Globus pallidus (tissue), 1 donor: ENCODE measurements around the gene SARDH.

ENCODE experiments used
- DNase-seq: peaks from one replicate; pipeline ENCODE4 v3.0.0-alpha.2; 2015; ENCODE audit warnings: low spot score

The SARDH gene

DNA sequence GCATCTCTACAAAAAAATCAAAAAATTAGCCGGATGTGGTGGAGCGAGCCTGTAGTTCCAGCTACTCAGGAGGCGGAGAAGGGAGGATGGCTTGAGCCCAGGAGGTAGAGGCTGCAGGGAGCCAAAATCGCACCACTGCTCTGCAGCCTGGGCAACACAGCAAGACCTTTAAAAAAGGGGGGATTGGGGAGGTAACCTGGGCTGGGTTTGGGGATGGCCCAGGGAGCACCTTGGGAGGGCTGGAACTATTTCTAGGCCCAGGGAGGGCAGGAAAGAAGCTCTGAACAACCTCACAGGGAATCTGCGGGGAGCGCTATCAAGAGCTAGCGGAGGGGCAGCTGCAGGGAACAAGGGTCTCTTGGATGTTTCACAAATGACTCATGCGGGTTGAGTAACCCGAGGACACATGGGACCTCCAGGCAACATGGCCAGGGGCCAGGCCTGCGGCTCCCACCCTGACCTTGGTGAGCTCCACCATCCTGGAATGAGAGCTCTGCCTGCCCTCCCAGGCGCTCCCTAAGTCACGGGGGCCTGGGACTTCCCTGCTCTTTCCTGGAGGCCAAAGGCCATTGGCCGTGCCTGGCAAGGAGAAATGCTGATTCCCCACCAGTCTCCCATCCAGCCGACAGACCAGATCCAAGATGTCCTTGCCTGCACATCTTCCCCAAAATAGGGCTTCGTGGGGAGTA lies 23.4 kb downstream of the SARDH start:
- no peak for DNase-seq

DNA sequence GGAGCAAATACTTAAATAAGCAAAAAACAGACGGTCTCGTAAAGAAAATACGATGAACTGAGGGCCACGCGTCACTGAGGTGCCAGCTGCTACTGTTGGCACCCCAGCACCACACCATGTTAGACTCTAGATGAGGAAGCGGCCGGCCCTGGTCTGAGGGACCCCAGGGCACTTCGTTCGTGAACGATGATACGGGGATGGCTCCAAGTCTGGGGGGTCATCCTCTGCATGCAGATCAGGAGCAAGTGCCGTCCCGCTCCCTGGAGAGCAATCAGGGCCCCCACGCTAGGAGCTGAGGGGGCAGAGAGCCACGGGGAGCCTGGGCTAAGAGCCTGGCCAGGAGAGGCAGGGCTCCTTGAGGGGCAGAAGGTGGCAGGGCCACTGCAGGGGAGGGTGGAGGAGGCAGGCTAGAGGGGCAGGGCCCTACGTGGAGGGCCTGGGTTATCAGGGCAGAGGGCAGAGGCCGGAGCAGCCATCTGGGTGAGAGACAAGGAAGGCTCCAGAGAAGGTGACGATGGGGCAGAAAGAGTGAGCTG lies 24.1 kb downstream of the SARDH start:
- no peak for DNase-seq

- no peak for DNase-seq
Measured at GRCh38 chr9:133713150-133713959, 24.8 kb downstream of the SARDH start.

DNA sequence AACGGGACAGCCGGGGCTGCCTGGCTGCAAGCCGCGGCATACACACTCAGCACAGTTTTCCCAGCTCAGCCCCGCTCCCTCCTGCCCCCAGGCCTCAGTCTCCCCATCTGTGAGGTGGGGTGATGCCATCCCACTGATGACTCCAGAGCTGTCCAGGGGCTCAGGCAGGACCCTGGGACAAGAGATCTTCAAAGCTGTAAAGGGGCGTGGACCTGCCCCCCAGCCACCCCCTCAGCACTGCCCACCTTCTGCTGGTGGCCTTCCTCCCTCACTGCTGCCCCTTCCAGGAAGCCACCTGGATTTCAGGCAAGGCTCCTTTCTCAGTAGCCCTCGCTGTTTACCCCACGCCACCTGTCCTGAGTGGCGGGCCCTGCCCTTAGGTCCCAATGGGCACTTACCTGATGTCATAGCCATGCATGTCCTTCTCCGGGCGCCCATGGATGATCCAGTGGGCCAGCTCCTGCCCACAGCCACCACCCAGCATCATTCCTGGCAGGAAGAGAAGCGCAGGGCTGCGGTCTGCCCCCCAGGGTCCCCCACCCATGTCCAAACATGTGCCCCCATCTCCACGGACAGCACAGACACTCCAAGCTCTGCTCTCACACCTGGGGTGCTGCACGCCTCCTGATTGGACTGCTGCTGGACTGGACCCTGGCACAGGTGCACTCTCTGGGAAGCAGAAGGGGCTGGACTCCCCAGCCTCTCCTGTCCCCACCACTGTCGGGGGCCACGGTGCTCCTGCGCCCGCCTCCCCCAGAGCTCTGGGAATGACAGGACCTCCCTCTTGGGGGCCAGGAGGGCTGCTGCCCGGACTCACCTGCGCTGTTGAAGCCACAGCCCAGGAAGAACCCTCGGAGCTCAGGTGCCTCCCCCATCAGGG lies 25.7 kb downstream of the SARDH start:
- no peak for DNase-seq

DNA sequence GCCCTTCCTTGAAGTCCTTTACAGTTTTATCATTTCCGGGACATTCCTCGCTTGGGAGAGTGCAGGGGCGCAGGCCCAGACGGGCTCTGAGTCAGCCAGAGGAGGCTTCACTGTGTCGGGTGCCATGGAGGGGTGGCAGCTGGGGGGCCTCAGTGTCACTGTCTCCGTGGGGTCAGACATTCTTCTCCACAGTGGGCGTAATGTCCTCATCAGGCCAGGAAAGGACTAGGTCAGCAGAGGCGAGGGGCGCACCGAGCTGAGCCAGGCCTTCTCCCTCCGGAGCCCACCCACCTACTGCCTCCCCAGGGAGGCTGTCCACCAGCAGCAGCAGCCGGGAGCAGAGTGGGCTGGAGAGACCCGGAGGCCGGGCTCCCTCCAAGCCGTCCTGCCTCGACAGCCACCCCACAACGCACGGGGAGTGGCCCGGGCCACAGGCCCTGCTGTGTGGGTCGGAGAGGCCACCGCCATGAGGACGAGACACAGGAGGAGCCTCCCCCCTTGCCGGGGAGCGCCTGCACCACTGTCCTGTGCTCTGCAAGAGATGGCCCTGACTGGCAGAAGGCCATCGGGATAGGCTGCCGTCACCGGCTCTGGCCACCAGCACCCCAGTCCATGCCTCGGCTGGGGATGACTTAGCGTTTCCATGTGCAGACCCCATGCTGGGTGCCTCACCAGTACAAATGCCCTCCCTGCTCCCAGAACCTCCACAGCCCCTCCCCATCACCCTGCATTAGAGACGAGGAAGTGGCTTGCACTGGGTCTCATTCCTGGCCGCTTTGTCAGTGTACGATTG lies 26.5 kb downstream of the SARDH start:
- DNase-seq, result no peak

DNA sequence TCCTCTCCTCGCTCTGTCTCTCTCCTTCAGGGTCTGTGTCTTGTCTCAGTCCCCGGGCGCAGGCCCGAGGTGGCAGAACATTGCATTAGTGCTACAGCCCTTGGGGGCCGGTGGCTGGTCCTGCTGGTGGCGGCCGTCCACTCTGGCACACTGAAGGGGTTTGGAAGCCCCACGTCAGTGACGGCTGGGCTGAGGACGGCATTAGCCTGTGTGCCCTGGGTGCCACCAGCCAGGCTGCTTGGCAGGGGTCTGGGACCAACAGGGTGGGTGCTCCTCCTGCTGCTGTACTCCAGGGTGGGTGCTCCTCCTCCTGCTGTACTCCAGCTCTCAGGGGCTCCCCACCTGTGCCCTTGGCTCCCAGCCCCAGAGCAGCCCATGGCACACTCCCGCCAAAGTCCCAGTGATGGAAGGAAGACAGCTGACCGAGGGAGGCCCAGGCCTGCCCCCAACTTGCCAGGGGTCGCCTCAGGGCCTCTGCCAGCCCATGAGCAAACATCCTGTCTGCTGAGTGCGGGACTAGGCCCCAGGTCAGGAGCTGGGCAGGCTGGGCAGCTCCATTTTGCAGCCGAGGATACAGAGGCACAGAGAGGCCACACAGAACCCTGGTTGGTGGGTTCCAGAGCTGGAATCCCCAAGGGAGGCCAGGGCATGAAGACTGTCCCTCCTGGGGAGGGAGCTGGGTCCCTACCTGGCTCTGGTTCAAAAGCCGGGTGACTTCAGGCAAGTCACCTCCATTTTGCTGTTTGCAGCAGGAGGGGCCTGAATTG lies 27.3 kb downstream of the SARDH start:
- no peak for DNase-seq

GRCh38 chr9:133709691-133710571 lies 28.2 kb downstream of the SARDH start:
- no peak for DNase-seq

DNA sequence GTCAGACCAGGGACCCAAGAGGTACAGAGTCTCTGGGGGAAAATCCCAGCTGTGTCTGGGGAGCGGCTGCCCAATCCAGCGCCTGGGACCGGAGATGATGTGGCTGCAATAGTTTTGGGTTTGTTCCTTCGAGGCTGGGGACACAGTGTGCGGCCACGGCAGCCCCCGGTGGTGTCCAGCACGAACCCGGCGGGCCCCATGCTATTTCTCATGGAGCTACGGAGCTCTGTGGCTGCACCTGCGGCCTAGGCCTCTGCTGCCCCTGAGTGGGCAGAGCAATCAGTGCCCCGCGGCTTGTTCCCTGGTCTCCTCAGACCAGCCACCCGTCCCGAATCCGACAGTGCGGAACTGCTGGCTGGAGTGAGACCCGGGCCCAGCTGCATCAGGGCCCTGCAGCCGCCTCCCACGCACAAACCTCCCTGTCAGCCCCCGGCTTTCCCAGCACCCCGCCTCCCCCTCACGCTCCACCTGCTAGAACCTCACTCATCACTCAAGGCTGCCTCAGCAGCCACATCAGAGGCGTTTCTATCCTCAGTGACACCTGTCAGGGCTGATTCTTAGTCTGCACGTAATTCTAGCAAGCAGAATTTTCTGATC lies 29.0 kb downstream of the SARDH start:
- no peak for DNase-seq

DNA sequence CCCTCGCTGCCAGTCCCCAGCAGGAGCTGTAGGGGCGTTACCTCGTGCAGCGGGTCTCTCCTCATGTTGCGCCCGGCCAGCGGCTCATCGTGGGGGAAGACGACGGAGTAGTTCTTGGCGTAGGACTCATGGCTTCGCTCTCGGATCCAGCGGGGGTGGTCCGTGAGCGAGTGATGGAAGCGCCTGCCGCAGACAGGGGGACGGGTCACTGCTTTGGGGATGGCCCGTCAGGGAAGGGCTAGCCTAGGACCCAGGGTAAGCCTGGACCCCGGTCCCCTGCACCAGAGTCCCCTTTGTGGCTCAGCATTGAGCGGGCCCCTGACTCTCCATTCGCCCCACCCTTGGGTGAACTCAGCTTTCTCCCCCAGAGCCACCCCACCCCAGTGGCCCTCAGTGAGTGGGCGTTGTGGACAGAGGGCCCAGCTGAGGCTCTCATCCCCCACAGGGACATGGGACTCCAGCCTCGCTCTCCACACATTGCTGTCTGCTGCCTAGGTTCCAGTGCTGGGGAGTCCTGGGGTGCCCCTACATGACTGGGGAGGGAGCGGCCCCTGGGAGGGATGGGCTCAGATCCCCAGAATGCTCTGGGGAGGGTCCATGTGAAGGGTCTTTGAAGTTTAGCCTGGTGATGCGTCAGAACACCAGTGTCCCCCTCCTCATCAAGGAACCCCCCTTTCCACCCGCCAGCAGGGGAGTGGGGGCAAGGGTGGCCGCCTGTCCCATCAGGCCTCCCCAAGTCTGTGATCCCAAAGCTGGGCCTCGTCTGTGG lies 29.7 kb downstream of the SARDH start:
- DNase-seq, result no peak

- DNase-seq, result no peak
Measured at GRCh38 chr9:133707763-133708245, 30.3 kb downstream of the SARDH start.

DNA sequence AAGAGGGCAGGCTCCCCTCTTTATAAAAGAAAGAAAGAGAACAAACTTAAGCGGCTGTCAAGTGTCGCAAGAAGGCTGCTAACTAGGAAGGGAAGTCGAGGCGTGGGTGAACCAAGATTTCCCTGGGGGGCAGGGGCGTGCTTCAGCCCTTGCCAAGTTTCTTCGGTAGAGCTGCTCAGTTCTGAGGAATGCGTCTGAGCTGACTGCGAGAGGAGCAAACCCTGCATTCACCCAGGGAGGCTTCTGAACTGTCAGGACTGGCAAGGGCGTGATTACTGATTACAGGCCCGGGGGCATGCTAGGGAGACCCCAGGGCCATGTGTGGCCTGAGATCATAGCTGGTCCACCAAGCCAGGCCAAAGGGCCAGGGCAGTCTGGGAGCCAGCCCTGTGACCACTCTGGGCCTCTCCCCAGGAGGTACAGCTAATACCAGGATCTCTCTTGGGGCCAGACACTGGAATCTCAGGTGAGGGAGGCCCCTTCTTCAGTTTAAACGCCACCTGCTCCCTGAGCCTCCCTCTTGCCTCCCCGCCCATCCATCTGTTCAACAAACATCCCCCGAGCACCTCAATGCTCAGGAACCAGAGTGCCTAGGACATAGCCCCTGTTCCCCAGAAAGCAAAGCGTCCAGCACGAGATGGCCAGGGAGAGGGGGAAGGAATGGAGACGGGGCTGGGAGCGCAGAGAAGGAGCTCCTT lies 30.9 kb downstream of the SARDH start:
- DNase-seq, result no peak

DNA sequence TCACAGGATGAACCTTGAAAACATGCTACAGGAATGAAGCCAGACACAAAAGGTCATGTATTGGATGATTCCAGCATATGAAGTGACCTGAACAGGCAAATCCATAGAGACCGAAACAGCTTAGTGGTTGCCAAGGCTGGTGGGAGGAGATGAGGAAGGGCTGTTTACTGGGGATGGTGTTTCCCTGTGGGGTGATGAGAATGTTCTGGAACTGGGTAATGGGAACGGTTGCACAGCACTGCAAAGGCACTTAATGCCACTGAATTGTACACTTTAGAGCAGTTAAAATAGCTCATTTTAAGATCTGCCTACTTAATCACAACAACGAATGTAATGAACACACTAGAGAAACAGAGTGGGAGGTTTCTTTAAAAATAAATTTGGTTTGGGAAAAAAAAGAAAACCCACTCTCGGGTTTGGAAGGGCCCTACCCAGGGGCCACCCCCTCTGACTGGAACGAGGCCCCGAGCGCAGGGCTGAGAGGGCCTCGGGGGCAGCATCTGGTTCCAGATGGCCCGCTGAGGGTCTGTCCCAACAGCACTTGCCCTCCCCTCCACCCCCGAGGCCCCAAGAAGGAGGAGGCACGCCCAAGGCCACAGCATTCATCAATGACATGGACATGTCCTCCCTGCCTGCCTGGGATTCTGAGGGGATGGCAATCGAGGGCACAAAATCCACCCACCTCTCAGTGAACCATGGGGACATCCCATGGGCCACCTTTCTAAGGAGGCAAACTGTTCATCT lies 31.7 kb downstream of the SARDH start:
- DNase-seq, result no peak

GRCh38 chr9:133705576-133705975 lies 32.6 kb downstream of the SARDH start:
- DNase-seq, result no peak

DNA sequence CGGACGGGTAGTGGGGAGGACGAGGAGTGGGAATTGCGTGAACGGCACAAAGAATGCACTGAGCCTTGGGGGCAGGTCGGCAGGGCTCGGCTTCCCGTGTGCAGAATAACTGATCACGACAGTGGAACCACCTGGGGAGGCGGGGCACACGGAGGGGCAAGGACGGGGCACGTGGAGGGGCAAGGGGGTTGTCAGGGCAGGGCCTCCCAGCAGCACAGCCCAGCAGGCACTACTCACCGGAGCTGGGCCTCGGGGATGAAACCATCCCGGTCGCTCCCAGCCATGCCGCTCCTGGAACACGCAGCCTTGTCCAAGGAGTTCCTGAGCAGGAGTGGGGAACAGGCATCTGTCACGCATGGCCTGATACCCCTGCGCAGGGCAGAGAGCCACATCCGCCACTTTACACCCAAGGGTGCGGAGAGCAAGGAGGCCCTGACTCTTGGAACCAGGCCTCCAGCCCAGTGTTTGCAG lies 33.4 kb downstream of the SARDH start:
- no peak for DNase-seq

DNA sequence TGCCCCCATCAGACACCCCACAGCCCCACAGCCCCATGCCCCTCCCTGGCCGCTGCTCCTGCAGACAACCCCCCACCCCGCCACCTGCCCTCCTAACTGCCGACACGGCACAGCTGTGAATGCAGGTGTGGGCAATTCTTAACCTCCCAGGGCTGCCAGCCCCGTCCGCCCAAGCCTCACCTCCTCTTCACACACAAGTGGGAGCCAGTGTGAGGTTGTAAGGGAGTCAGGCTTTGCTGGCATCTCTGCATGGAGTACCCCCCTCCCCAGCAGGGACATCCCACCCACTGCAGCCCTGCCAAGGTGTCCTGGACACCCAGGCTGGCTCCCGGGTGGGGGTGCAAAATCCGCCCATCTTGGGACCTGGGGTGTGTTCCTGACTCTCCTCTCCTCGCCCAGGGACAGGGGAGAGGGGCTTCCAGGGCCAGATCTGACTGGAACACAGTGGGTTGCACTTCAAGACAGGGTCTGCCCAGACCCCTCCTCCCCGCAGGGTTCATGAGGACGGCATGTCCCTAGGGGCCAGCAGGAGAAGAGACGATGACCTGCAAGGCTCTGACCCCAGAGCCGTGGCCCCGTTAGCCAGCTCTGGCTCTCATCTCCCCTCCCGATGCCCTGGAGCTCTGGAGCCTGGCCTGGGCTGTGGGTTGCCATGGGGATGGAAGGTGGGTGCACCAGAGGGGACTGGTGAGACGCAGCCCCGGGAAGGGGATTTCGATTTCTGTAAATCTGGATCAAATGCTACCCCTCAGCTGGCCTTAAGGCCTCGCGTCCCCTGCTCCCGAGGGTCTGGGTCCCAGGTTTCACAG lies 34.4 kb downstream of the SARDH start:
- no peak for DNase-seq
